GM21825 (cell line): ENCODE results near the gene IKZF1.

Source experiments
- ATAC-seq: cut with Tn5 transposase; IDR thresholded peaks from one replicate; pipeline ENCODE4 v1.9.1; 2021; ENCODE audit warnings: mild to moderate bottlenecking, moderate library complexity; ENCODE audit not compliant: unreplicated experiment

IKZF1 gene

GRCh38 chr7:50282813-50283605 is 21.5 kb upstream of the IKZF1 start:
- ATAC-seq: no peak

- no peak for ATAC-seq
Observed at GRCh38 chr7:50283731-50284130, 20.8 kb upstream of the IKZF1 start.

- no peak for ATAC-seq
Observed at GRCh38 chr7:50284296-50284695, 20.2 kb upstream of the IKZF1 start.

GRCh38 chr7:50285269-50285668 is 19.2 kb upstream of the IKZF1 start:
- no peak for ATAC-seq

GRCh38 chr7:50287129-50287528 is 17.4 kb upstream of the IKZF1 start:
- no peak for ATAC-seq

- ATAC-seq: no peak
Observed at GRCh38 chr7:50292165-50292757, 12.3 kb upstream of the IKZF1 start.

- no peak for ATAC-seq
Observed at GRCh38 chr7:50292763-50293162, 11.8 kb upstream of the IKZF1 start.

GRCh38 chr7:50293509-50294179 is 10.9 kb upstream of the IKZF1 start:
- peak; percentile 67 for ATAC-seq

GRCh38 chr7:50295133-50295532 is 9.4 kb upstream of the IKZF1 start:
- ATAC-seq: no peak

GRCh38 chr7:50296799-50297198 is 7.7 kb upstream of the IKZF1 start:
- ATAC-seq: no peak

- no peak for ATAC-seq
Observed at GRCh38 chr7:50298811-50299562, 5.5 kb upstream of the IKZF1 start.

GRCh38 chr7:50300336-50300735 is 4.2 kb upstream of the IKZF1 start:
- no peak for ATAC-seq

- no peak for ATAC-seq
Observed at GRCh38 chr7:50302486-50303334, 1.8 kb upstream of the IKZF1 start.

- peak; percentile 28 for ATAC-seq
Observed at GRCh38 chr7:50303335-50304128, 984 bp upstream of the IKZF1 start.

- peak; percentile 35 for ATAC-seq
Observed at GRCh38 chr7:50304911-50305582, 531 bp downstream of the IKZF1 start.

- ATAC-seq: no peak
Observed at GRCh38 chr7:50305583-50306493, 1.3 kb downstream of the IKZF1 start.

GRCh38 chr7:50306494-50307367 is 2.2 kb downstream of the IKZF1 start:
- ATAC-seq: no peak
